C4-2B (cell line): ENCODE data around the gene SORCS2.

ENCODE experiments used
- CTCF ChIP-seq: fragments of 450-650 bp; conservative IDR thresholded peaks from 2 replicates; pipeline ENCODE4 v1.5.1; 2017; ENCODE audit warnings: mild to moderate bottlenecking
- ZFX ChIP-seq: fragments of 450-650 bp; IDR thresholded peaks from 2 replicates; pipeline ENCODE4 v1.6.1; 2017

DNA sequence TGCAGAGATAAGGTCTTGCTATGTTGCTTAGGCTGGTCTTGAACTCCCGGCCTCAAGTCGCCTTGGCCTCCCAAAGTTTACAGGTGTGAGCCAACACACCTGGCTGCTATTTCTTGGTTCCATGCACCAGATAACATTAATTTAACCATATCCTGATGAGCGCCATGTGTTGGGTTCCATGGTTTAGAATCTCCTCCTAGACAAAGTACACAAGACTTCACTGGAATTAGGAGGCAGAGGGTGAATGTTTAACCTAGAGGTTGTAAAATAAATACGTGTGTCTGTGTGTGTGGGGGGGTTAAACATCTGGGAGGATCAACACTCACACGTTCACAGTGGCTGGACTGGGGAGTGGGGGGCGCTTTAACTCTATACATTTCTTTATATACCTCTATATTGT is 32.4 kb upstream of the SORCS2 start:
- no peak for TF ChIP-seq CTCF
- TF ChIP-seq ZFX = no peak
